Fibroblast of gingiva (primary cell): Measurements from ENCODE around the gene ST6GAL1.
"Not testable (repeated sequence)": the region's sequence is repeated elsewhere in the genome, so short reads cannot be mapped to it uniquely, and the experiment has no call there.

Source experiments
- DNase-seq: peaks from one replicate; pipeline ENCODE4 v3.0.0-alpha.2; 2011; ENCODE audit warnings: low read depth

The ST6GAL1 gene

DNA sequence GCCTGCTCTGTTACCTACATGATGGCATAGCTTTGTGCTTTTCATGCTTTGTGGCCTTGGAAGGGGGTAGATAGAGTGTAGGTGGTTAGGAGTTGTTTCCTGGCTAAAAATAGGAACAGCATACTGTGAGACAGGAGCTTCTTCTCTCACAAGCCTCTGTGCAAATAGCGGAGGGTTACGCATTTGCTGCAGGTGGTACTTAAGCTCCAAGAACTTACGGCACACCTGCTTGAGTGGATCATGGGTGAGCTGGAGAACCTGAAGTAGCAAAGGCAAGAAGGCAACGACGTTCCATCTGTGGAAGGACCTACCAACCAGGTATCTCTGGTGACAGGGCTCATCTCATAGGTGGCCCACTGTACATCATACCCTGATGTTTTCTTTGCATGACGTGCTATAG, 66.0 kb downstream of the ST6GAL1 start:
- DNase-seq: no peak

DNA sequence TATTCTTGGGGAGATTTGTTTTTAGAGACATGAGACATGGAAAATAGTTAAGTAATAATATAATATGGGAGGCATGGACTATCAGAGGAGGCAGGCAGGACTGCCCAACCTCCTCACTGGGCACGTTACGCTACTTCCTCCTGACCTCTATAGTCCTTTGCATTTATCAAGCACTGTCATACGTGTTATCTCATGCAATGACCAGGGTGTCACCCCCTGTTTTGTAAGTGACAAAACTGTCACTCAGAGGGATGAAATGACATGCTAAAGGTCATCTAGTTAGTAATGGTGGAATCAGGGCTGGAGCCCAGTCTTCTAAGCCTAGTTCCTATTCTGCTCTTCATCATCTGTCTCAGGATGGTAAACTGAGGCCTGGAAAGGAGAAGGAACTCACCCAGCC, 66.7 kb downstream of the ST6GAL1 start:
- no peak for DNase-seq

DNA sequence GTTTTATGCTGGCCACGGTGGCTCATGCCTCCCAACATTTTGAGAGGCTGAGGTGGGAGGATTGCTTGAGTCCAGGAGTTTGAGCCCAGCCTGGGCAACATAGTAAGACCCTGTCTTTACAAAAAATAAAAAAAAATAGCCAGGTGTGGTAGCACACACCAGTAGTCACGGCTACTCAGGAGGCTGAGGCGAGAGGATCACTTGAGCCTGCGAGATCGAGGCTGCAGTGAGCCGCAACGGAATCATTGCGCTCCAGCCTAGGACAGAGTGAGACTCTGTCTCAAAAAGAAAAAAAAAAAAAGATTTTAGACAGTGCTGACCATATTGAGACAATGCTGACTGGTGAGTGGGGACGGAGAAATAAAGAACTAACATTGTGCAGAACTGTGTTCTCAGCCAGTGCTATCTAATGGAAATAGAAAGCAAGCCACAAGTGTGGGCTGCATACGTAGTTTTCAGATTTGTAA, 67.2 kb downstream of the ST6GAL1 start:
- no peak for DNase-seq

DNA sequence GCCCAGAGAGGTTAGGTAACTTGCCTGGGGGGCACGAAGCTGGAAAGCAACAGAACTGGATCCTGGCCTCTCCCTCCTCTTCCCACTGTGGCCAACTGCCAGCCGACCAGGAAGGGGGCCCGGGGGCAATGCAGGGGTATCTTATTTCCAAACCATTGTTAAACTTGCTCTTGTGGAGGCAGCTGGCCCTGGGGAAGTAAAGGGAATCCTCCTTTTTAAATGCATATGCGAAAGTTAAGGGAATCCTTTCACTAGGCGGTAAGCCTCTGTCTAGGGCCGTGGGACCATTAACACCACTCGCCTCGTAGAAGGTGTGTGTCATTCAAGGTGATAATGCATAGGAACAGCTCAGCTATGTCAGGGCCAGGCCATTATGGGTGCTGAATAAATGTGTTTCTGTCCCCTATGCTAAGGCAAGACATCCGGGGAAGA, 68.6 kb downstream of the ST6GAL1 start:
- no peak for DNase-seq

DNA sequence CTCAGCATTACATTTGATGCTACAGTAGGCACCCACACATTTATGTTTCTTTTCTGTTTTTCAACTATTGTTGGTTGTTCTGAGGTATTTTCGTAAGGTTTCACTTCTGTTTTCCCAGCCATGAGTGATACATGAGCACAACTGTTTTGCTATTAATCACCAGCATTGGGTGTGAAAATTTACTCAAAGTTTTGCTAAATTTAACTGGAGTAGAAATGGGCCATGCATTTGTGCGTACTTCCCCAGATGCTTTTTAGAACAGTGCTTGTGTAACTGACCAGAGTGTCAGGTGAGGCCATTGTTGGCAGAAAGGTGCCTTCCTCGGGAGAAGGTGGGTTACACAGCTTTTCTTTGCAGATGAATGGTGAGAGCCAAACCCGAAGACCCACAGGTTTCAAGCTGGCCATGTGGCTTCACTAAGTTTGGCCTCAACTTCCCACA, 70.4 kb downstream of the ST6GAL1 start:
- no peak for DNase-seq

DNA sequence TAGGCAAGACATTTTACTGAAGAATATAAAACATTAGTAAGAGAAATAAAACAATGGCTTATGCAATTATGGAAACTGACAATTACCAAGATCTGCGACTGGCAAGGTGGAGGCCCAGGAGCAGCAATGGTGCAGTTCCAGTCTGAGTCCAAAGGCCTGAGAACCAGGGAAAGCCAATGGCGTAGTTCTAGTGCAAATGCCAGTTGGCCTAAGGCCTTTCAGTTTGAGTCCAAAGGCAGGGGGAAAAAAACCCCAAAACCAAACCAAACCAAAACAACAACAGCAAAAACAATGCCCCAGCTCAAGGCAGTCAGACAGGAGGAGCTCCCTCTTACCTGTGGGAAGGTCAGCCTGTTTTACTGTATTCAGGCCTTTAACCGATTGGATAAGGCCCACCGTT, 72.6 kb downstream of the ST6GAL1 start:
- no peak for DNase-seq

DNA sequence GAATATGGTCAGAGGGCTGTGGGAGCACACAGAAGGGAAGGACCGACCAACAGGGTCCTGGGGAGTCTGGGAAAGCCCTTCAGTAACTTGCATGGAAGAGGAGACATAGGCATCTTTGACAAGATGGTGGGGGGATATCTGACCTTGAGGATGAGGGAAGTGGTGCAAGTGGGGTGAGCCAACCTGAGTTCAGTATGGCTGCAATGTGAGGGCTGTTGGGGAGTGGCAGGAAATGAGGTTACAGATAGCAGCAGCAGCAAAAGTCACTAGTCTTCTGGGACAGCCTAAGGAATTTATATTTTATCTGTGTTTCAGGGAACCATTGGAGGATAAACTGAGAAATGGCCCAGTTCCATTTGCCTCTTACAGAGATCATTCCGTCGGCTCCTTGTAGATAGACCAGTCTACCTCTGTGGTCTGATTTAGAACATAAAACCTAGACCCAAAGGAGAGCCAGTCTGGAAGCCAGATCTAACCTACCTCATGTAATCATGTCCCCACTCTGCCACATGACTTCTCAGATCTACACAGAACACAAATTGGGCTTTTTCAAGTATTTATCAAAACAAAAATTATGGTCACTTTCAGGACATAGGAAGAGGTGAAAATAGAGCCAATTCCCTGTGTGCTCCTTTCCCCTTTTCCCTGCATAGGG, 75.6 kb downstream of the ST6GAL1 start:
- DNase-seq: no peak

DNA sequence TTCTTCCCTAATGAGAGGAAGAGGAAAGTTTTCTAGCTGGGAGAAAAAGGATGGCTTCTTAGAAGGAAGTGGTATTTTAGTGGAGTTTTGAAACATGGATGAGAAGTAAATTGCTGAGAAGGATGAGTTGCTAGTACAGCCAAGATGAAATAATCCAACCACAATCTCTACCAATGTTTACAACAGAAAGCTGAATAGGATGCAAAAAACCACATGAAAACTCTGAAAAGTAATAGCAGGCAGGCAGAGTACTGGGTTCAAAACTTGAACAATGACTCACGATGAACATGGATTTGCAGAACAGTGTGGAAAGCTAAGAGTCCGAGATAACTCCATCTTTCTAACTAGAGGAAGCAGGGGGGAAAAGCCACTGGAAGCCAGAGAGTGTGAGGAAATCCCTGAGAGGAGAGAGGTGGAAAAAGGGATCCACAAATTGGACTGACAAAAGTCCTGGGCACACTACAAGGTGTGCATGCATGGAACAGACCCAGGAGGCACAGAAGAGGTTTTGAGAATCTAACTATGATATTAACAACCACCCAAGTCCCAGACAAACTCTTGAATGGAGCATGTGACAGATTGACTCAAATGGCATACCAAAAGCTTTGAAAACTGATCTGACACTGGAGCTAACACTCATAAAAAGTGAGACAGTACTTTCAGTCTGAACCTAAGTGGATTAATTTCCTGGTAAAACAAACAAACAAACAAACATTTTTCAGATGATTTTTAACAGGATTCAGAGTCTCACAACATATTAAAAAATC, 76.7 kb downstream of the ST6GAL1 start:
- no peak for DNase-seq

DNA sequence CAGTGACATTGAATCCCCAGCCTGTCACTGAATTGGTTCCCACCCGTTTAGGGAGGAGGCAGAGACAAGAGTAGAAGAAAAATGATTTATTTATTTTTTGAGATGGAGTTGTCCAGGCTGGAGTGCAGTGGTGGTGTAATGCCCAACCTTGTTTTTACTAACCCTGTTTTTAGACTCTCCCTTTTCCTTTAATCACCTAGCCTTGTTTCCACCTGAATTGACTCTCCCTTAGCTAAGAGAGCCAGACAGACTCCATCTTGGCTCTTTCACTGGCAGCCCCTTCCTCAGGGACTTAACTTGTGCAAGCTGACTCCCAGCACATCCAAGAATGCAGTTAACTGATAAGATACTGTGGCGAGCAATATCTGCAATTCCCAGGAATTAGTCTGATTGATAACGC, 80.1 kb downstream of the ST6GAL1 start:
- DNase-seq: not testable (repeated sequence)

DNA sequence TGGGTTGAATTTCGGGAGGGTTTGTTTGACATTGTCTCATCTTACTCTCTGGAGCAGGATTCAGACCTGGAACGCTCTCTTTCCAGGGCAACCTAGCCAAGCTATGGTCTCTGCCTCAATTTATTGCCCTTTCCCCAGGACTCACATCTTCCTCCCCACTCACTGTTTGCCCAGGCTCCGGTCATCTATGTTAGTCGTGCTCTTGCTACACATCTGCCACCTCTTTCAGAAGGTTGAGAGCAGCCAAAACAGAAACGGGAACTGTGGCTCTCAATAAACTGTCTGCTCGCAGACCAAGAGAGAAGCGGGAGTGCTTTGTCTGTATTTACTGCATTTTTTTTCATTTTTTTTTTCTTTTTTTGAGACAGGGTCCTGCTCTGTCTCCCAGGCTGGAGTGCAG, 81.6 kb downstream of the ST6GAL1 start:
- no peak for DNase-seq

DNA sequence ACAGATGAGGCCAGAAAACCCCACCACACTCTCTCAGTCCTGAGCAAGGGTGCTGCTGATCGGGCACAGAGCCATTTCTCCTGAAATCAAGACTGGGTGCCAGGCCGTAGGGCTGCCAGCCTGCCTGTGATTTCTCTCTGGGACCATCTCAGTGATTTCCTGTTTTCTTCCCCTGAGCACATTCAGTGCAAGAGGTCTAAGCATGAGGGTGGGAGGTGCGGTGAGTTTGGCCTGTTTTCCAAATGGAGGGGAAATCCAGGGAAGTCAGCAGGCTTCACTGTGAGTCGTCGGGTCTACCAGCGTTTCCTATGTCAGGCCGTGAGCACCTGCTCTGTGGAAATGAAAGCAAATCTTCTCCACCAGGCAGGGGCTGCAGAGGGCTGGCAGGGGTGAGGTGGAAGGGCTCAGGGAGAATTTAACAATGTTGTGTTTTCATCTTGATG, 82.3 kb downstream of the ST6GAL1 start:
- no peak for DNase-seq

DNA sequence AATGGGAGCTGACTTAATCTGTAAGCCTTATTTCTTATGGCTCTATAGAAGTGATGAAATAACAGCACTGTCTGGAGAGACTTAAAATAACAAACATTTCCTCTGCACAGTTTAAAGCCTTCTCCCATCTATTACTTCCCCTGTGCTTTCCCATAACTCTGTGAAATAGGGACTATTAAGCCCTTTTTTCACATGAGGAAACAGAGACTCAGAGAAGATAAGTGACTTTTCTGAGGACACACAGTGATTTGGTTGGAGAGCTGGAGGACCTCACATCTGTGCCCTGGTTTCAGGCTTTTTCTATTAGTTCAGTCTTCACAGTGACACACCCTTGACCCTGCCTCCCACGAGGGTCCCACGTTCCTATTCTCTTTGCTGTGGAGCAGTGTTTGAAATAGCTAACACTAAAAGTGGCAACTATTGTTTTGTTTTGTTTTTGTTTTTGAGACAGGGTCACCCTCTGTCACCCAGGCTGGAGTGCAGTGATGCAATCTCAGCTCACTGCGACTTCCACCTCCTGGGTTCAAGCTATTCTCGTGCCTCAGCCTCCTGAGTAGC, 82.9 kb downstream of the ST6GAL1 start:
- peak; percentile 15 for DNase-seq

DNA sequence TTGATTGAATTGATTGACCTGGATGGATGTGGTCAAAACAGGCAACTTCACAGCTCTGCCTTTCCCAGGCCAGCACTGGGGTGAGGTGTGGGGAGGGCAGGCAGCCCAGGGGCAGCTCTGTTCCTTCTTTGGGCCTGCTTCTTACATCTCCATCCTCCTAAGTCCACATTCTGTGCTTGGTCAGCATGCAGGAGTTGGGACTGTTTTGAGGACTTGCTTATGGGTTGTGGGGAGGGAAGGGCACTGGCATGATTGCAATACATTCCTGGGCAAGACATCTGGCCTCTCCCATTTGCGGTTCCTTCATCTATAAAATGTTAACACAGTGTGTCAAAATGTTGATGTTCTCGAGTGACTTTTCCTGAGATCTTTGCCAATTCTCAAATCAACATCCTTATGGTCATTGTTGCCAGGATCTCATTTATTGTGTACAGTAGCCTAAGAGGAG, 84.1 kb downstream of the ST6GAL1 start:
- peak; percentile 51 for DNase-seq

DNA sequence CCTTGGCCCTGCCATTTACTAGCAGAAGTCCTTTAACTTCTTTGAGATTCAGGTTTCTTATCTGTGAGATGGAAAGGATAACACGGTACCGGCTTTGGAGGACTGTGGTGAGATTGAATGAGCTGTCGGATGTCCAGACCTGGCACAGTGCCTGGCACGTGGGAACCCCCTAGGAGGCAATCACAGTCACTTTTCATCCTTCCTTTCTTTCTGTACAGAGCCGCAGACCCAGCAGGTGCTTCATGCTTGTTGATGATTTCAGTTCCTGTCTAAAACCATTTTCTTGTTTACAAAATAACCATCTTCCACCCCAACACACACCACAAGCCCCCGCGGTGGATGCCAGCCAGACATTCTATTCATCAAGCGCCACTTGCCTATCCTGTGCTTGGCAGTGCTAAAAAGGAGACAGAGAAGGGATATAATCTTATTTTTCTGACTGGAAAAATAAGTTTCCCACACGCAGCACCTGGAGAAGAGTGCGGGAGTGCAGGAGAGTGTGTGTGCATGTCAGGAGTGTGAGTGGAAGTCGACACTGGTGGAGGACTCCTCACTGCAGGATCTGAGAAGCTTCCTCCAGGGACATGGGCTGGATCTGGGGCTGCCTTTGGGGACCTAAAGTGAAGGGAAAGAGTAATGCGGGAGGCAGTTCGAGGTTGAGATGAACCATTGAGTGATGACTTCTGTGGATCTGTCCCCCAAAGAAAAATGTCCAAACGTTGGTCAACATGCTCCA, 85.7 kb downstream of the ST6GAL1 start:
- DNase-seq: no peak

DNA sequence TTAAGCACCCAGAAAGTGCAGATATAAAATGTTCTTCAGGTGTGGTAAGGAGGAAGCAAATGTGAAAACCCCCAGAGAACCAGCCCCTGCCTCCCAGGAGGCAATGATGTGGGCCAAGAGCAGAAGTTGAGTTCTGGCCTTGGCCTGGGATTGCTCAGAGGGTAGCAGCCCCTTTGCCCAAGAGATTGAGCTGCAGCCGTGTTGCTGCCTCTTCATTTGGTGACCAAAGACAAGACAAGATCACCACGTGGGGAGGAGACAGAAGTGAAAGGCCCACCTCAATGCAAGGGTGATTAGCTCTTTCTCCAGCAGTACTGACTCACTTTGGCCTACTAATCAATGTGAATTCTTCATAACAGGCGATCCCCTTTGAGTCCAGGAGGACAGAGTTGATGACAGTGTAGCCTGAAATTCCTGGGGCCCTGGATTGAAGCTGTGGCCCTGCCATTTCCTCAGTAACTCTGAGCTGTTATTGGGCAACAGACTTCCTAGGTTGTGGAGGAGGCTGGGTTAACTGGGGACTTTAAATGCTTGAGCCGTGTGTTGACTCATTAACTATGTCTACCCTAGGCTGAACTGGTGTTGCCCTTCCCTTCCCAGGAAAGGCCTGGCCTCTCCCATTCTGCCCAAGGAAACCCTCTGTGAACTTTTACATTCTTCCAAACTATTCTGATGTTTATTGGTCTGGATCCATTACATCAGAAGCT, 86.5 kb downstream of the ST6GAL1 start:
- no peak for DNase-seq

DNA sequence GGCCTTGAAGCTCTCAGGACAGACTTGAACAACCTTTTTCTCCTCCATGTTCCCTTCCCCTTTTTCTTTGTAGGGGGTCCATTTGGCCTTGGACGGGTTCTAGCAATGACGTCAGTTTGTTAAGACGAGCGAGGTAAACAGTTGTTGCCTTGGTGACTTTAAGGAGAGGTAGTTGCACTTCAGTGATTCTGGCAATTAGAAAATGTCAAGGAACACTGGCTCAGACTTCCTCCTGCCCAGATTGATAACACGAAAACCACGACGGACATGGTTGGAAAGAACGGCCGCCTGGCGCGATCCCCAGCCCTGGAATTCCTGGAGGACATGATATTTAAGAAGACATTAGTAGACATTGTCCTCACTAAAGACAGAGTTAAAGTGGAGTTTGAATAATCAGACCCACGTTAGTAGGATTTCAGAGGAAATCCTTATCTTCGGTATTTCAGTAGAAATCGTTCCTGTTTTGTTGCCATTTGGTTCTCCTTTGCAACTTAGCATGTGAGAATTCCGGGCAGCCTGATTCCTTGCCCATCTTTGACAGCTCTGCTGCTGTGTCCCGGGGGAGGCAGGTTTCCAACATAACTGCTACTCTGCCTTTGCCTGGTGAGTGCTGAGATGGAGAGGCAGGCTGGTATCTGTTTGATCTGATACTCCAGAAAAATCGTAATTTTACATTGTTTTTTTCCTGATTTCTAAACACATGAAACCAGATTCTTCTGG, 87.3 kb downstream of the ST6GAL1 start:
- DNase-seq: no peak

DNA sequence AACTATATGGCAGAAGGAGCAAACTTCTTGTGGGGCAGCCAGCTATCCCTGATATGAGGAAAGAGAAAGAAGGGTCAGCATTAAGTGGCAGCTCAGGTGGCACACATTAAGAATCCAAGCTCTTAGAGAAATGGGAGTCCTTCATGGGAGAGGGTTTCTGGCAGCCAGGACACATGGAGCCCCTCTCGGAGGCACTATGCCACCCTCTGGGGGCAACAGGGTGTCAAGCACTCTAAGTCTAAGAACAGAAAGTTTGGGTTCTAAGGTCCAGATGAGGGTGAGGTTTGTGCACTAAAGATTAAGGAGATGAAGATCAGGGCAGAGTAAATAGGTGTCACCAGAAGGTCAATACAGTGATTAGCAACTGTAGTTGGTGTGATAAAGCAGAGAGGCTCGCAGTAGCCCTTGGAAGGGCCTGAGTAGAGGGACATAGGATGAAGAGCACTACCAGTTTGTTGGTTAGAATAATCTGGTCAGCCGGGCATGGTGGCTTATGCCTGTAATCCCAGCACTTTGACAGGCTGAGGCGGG, 89.3 kb downstream of the ST6GAL1 start:
- DNase-seq: no peak

DNA sequence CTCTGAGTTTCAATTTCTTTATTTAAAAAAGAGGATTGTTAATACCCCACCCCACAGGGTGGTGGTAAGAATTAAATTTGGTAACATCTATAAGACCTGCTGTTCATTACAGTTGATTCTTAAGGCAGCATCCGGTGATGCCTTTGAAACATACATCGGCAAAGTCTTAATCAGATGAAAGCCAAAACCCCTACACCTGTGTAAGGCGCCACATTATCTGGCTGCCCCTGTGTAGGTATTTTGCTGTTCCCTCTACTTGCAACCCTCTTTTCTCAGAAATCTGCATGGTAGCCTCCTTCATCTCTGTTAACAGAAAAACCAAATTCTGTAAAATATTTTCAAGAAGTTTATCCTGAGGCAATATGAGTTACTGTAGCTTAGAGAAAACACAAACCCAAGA, 90.0 kb downstream of the ST6GAL1 start:
- no peak for DNase-seq

DNA sequence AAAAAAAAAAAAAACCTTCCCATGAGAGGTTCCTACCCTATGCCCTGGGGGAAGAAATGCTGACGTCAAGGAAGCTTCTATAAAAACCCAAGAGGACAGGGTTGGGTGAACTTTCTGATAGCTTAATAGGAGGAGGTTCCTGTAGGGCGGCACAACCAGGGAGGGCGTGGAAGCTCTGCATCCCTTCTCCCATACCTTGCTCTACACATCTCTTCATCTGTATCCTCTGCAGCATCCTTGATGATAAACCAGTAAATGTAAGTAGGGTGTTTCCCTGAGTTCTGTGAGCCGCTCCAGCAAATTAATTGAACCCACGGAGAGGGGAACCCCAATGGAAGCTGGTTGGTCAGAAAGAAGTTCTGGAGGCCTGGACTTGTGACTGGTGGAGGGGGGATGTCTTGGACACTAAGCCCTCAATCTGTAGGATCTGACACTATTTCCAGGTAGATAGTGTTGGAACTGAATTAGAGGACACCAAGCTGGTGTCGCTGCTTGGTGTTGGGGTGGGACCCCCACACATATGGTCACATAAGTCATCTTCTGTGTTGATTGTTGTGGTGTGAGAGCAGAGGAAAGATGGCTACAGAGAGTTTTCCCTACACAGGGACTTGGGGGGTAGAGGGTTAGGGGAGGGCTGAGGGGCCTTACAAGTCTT, 91.5 kb downstream of the ST6GAL1 start:
- DNase-seq: no peak

DNA sequence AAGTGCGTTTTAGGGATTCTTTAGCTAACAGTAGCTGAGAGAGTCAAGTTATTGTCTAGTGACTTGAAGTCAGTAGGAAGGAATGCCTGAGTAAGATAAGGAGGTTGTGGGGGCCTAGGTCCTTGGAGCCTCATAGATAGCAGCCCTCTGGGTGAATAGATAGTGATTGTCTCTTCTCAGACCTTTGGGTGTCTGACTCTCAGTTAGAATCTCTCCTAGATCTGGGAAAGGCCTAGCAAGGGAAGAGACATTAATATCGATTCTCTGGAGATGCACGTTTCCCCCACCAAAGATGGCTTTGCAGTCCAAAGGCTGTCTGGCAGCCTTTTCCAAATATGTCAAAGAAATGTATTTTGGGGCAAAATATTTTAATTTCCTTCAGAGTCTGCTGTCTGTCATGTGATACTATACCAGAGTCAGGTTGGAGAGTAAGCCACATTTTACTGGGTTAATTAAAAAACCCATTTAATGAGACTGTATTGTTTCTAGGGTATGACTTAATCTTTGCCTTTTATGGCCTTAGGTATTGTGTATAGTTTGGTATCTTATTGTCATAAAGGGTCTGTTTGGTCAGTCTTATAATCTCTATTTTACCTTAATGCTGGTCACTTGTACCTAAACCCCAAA, 92.2 kb downstream of the ST6GAL1 start:
- DNase-seq: no peak
